ES-I3 (cell line): Measurements from ENCODE around the gene ZFAND6.

Source experiments
- H3K36me3 ChIP-seq: 2 replicates; pipeline ENCODE4 v1.6.1; 2013; ENCODE audit warnings: mild to moderate bottlenecking, low read length, control low read depth, moderate library complexity; ENCODE audit not compliant: insufficient read depth
- H3K4me1 ChIP-seq: 2 replicates; pipeline ENCODE4 v1.6.1; 2013; ENCODE audit warnings: mild to moderate bottlenecking, control low read depth, low read length; ENCODE audit not compliant: insufficient read depth
- H3K9ac ChIP-seq: 2 replicates; pipeline ENCODE4 v1.6.1; 2013; ENCODE audit warnings: low read depth, mild to moderate bottlenecking, low read length, moderate library complexity
- H3K9me3 ChIP-seq: 2 replicates; pipeline ENCODE4 v1.6.1; 2013; ENCODE audit warnings: mild to moderate bottlenecking, low read length, moderate library complexity; ENCODE audit not compliant: control insufficient read depth, insufficient read depth

Gene ZFAND6

GRCh38 chr15:80167936-80168335, 108.5 kb downstream of the ZFAND6 start:
- Histone ChIP-seq H3K9ac (no peak overlapping the region), H3K9me3 (no peaks in the 10 kb centered on the region), H3K36me3 (peaks cover 4% of the 10 kb centered on the region; the same call in 1 of the 2 replicates), H3K4me1 (no peaks in the 10 kb centered on the region)

- Histone ChIP-seq H3K36me3 (peaks cover 4% of the 10 kb centered on the region; the same call in 1 of the 2 replicates), H3K9me3 (no peaks in the 10 kb centered on the region), H3K9ac (no peak overlapping the region), H3K4me1 (no peaks in the 10 kb centered on the region)
Observed at GRCh38 chr15:80168421-80168820, 108.9 kb downstream of the ZFAND6 start.

- H3K4me1 ChIP-seq = no peaks in the 10 kb centered on the region
- no peaks in the 10 kb centered on the region for H3K9me3 ChIP-seq
- H3K9ac ChIP-seq = no peak overlapping the region
- H3K36me3 ChIP-seq = no peaks in the 10 kb centered on the region
Observed at GRCh38 chr15:80169768-80170357, 110.4 kb downstream of the ZFAND6 start.

GRCh38 chr15:80170596-80170995, 111.1 kb downstream of the ZFAND6 start:
- H3K9me3 ChIP-seq = no peaks in the 10 kb centered on the region
- no peak overlapping the region for H3K9ac ChIP-seq
- H3K36me3 ChIP-seq = no peaks in the 10 kb centered on the region
- no peaks in the 10 kb centered on the region for H3K4me1 ChIP-seq

GRCh38 chr15:80171787-80172186, 112.3 kb downstream of the ZFAND6 start:
- H3K4me1 ChIP-seq = no peaks in the 10 kb centered on the region
- H3K9ac ChIP-seq = no peak overlapping the region
- H3K9me3 ChIP-seq = no peaks in the 10 kb centered on the region
- H3K36me3 ChIP-seq = no peaks in the 10 kb centered on the region; the same call in 1 of the 2 replicates

GRCh38 chr15:80172401-80172800, 112.9 kb downstream of the ZFAND6 start:
- no peaks in the 10 kb centered on the region for H3K9me3 ChIP-seq
- no peaks in the 10 kb centered on the region; the same call in none of the 2 replicates for H3K36me3 ChIP-seq
- no peaks in the 10 kb centered on the region for H3K4me1 ChIP-seq
- H3K9ac ChIP-seq = no peak overlapping the region

GRCh38 chr15:80173022-80173759, 113.7 kb downstream of the ZFAND6 start:
- no peaks in the 10 kb centered on the region for H3K4me1 ChIP-seq
- no peaks in the 10 kb centered on the region for H3K9me3 ChIP-seq
- no peak overlapping the region for H3K9ac ChIP-seq
- H3K36me3 ChIP-seq = no peaks in the 10 kb centered on the region; the same call in none of the 2 replicates

- H3K36me3 ChIP-seq = no peaks in the 10 kb centered on the region; the same call in none of the 2 replicates
- H3K9me3 ChIP-seq = no peaks in the 10 kb centered on the region
- no peak overlapping the region for H3K9ac ChIP-seq
- no peaks in the 10 kb centered on the region for H3K4me1 ChIP-seq
Observed at GRCh38 chr15:80174017-80174746, 114.7 kb downstream of the ZFAND6 start.

- H3K4me1 ChIP-seq = no peaks in the 10 kb centered on the region
- no peak overlapping the region for H3K9ac ChIP-seq
- no peaks in the 10 kb centered on the region for H3K9me3 ChIP-seq
- no peaks in the 10 kb centered on the region; the same call in none of the 2 replicates for H3K36me3 ChIP-seq
Observed at GRCh38 chr15:80175436-80175835, 116.0 kb downstream of the ZFAND6 start.

GRCh38 chr15:80176443-80176842, 117.0 kb downstream of the ZFAND6 start:
- Histone ChIP-seq H3K9ac (no peak overlapping the region), H3K4me1 (no peaks in the 10 kb centered on the region), H3K9me3 (no peaks in the 10 kb centered on the region), H3K36me3 (no peaks in the 10 kb centered on the region; the same call in none of the 2 replicates)

- no peaks in the 10 kb centered on the region for H3K9me3 ChIP-seq
- H3K4me1 ChIP-seq = no peaks in the 10 kb centered on the region
- H3K9ac ChIP-seq = no peak overlapping the region
- H3K36me3 ChIP-seq = no peaks in the 10 kb centered on the region; the same call in none of the 2 replicates
Observed at GRCh38 chr15:80177156-80177555, 117.7 kb downstream of the ZFAND6 start.

GRCh38 chr15:80179025-80179759, 119.7 kb downstream of the ZFAND6 start:
- Histone ChIP-seq H3K9me3 (no peaks in the 10 kb centered on the region), H3K4me1 (no peaks in the 10 kb centered on the region), H3K36me3 (no peaks in the 10 kb centered on the region; the same call in none of the 2 replicates), H3K9ac (no peak overlapping the region)

GRCh38 chr15:80179935-80180334, 120.5 kb downstream of the ZFAND6 start:
- Histone ChIP-seq H3K9me3 (no peaks in the 10 kb centered on the region; the same call in 1 of the 2 replicates), H3K4me1 (no peaks in the 10 kb centered on the region), H3K9ac (no peak overlapping the region), H3K36me3 (peaks cover 1% of the 10 kb centered on the region)

GRCh38 chr15:80180468-80180867, 121.0 kb downstream of the ZFAND6 start:
- no peaks in the 10 kb centered on the region; the same call in 1 of the 2 replicates for H3K9me3 ChIP-seq
- no peaks in the 10 kb centered on the region for H3K4me1 ChIP-seq
- H3K9ac ChIP-seq = no peak overlapping the region
- peaks cover 4% of the 10 kb centered on the region for H3K36me3 ChIP-seq
